ENCODE measurements around the gene SSU72.
"Not testable (repeated sequence)": the region's sequence is repeated elsewhere in the genome, so short reads cannot be mapped to it uniquely, and the experiment has no call there.

Gene SSU72

DNA sequence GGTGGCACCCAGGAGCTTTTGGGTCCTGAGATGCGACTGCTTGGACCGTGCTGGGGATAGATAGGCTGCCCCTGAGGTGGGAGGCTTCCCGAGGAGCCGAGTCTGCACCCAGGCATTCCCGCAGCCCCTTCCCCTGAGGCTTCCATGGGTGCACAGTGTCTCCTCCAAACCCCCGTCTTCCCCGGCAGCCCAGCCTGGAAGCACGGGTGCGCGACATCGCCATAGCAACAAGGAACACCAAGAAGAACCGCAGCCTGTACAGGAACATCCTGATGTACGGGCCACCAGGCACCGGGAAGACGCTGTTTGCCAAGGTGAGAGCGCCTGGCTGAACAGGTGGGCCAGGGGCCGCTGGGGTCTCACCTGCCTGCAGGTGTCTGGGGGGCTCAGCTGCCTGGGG, 51.0 kb downstream of the SSU72 start:
- not testable (repeated sequence) for DNase-seq

DNA sequence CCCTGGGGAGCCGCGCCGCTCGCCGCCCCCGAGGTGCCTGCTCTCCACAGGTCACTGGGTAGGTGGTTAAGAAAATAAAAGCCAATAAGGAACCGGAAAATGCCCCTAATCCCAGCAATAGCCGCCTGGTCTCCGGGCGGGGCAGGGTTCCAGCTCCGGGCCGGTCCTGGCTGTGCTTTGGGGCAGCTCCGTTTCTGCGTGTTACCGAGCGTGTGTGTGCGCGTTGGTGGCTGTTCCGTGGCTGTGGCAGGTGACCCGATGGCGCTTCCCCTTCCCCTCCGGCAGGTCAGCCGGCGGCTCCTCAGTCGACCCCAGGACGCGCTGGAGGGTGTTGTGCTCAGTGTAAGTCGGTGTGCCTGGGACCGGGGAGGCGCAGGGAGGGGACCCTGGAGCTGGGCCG, 51.4 kb downstream of the SSU72 start:
- DNase-seq, result not testable (repeated sequence)

DNA sequence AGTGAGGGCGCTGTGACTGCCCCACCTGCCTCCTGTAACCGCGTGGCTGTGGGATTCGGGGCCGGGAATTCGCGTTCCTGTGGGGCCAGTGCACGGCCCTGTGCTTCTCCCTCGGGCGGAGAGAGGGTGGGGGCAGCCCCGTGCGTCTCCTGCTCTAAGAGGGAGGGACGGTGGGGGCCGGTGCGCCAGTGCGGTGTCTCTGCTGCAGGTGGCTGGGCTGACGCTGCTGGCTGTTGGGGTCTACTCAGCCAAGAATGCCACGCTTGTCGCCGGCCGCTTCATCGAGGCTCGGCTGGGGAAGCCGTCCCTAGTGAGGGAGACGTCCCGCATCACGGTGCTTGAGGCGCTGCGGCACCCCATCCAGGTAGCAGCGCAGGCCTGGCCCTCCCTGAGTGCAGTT, 52.1 kb downstream of the SSU72 start:
- not testable (repeated sequence) for DNase-seq

DNA sequence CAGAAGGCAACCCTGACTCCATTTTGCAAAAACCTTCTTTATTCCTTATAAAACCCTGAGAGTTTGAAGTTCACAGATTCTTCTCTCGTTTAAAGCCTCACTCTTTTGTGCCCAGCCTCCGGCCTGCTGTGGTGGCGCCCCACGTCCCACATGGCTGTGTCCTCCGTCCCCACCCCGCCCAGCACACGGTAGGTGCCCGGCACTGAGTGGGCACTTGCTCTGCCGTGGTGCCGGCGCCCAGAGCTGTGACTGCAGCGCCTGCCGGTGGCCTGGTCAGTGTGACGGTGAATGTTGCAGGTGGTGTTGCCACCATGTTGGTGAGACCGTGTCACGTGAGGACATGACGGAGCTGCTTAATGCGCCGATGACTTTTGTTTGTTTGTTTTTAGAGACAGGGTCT, 53.3 kb downstream of the SSU72 start:
- no peak for DNase-seq

DNA sequence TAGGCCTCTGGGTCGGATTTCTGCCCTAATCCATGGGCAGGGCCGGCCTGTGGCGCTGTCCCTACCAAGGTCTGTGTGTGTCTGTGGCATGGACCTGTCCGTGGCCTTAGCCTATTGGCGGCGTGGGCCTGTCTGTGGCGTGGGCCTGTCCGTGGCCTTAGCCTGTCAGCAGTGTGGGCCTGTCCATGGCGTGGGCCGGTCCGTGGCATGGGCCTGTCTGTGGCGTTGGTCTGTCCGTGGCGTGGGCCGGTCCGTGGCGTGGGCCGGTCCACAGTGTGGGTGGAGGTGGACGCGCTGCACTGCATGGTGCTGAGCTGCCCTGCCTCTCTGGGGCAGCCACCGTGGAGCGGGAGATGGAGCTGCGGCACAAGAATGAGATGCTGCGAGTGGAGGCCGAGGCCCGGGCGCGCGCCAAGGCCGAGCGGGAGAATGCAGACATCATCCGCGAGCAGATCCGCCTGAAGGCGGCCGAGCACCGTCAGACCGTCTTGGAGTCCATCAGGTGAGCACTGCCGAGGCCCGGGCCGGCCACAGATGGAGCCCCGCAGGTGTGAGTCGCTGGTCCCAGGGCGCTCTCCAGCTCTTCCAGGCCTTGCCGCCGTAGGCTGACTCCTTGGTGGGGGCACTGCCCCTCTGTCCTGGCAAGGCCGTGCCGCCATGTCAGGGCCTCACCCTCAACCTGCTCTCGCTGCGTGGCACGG, 54.7 kb downstream of the SSU72 start:
- not testable (repeated sequence) for DNase-seq

DNA sequence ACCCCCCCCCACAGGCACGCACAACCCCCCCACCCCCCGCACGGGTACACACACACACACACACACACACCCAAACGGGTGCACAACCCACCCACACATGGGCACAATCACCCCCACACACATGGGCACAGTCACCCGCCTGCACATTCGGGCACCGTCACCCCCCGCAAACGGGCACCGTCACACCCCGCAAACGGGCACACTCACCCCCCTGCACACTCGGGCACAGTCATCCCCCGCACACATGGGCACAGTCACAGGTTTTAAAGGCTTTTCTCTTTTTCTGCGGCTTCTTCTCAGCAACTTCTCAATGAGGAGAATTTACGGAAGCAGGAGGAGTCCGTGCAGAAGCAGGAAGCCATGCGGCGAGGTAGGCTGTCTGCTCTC, 56.0 kb downstream of the SSU72 start:
- DNase-seq, result not testable (repeated sequence)

DNA sequence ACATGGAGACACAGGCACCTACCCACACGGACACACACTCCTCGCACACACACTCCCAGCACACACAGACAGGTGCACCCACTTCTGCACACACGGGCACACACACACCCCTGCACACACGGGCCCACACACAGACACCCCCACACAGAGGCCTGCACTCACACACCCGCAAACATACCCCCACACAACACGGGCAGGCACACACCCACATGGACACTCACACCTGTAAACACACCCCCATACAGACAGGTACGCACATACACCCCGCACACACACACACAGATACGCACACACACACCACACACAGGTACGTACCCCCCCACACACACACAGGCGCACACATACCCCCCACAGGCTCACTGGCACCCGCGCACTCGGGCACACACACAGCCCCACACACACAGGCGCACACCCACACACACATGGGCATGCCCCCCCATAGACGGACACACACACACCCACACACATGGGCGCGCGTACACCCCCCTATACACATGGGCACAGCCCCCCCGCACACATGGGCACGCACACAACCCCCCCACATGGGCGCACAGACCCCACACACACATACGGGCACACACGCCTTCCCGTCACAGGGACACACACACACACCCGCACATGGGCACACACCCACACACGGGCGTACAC, 56.6 kb downstream of the SSU72 start:
- no peak for DNase-seq

DNA sequence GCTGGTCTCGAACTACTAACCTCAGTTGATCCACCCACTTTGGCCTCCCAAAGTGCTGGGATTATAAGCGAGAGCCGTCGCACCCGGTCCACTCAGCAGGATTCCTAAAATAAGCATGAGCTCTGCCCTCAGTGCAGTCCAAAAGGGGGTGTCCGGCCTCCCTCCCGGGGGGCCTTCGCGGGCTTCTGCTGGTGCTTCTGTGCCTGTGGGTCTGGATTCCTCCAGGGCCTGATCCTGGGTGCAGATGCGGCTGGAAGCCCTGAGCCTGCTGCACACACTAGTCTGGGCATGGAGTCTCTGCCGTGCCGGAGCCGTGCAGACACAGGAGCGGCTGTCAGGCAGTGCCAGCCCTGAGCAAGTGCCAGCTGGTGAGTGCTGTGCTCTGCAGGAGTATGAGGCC, 57.7 kb downstream of the SSU72 start:
- DNase-seq, result not testable (repeated sequence)

DNA sequence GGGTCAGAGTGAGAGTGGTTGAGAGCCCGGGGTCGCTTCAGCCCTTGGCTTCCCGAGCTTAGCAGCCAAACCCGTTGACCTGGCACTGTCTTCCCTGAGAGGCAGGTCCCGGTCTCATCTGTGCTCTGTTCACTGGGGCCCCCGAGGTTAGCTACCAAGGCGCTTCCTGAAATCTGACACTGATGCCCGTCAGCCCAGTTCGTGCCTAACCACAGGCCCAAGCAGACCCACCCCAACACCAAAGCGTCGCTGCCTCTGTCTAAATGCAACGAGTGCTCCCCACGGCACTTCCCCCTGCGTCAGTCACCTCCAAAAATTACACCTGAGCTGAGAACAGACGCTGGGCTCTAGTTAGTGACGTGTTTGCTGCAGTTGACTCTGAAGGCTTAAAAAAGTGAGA, 60.3 kb downstream of the SSU72 start:
- peak; percentile 38 for DNase-seq

DNA sequence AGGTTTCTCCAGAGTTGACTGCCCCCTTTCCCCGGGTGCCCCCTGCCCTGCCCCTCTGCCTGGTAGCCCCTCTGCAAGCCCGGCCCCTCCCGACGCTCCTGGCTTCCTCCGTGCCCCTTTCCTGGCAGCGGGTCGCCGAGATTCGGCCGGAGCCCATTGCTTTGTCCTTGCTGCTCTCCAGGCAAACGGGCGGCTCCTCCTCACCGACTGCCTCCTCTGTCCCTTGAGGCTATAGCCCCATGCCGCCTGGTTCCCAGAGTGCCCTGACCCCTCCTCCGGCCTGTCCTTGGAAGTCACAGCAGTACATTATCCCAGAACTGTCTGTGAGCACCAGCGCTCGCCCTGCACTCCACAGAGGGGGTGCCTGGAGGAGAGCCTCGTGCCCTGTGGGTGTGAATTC, 61.0 kb downstream of the SSU72 start:
- not testable (repeated sequence) for DNase-seq

DNA sequence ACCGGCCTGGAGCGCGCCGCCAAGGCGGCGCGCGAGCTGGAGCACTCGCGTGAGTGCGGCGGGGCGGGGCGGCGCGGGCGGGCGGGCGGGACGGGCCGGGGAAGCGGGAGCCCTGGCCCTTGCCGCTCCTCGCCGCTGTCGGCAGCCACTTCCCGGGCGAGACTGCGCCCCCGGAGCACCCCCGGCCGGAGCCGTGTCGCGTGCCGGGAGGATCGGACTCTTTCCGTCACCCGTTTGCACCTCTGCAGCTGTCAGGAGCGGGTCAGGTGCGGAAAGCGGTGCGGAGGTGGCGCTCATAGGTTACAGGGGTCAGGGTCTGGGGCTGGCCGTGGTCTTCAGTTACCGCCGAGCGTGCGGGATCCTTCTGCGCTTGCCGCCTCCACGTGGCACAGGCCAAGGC, 62.2 kb downstream of the SSU72 start:
- not testable (repeated sequence) for DNase-seq

DNA sequence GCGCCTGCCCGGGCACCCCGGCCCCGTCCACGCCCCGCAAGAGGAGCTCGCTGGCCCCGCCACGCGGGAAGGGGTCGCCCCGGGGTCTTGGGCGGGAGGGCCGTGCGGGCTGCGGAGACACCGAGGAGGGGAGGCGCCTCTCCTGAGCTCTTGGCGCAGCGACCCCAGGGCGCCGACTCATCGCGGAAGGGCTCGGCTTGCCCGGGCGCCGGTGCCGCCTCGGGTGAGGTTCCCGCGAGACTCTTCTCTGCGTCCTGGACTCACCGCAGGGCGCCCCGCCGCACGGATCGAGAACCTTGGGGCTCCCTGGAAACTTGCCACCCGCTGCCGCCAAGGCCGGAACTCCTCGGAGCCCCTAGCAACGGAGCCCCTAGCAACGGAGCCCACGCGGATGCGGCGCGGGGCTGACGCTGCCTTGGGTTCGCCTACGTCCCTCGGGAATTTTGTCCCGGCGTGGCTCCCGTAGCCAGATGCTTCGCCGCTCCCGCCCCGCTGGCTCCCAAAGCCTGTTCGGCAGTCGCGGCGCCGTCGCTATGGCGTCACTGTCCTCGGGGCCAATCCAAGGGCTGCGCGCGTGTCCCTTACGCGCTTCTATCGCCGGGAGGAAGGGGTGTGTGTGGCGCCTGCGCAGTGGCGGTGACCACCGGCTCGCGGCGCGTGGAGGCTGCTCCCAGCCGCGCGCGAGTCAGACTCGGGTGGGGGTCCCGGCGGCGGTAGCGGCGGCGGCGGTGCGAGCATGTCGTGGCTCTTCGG, 63.0 kb downstream of the SSU72 start, which contains the start of gene ATAD3A:
Gene ATAD3A, plus strand, starts transcription at position 630 of the 753 bp plus-strand sequence. Its CDS starts 107 bp downstream, at position 737.
- peak; percentile 95 for DNase-seq

DNA sequence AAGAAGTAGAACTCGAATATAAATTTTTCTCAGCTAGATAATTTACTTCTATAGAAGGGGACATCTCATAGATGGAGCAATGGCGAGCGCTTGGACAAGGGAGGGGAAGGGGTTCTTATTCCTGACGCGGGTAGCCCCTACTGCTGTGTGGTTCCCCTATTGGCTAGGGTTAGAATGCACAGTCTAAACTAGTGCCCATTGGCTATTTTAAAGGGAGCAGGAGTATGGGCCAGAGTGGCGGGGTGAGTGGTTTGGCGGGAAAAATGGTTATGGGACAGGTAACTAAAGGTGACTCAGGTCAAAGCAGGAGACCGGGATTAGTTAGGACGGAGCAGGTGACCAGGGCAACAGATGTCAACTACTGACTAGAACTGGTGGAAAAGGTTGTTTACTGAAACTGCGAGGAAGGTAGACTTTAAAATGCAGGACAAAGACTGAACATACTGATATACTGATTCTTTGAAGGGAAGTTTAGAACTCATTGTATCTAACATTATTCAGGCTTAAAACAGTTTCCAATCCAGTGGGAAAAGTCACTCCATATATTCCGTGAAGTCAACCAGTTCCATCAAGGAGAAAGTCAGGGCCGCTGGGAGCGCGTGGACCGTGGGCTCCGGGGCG, 63.6 kb downstream of the SSU72 start:
- peak; percentile 28 for DNase-seq

DNA sequence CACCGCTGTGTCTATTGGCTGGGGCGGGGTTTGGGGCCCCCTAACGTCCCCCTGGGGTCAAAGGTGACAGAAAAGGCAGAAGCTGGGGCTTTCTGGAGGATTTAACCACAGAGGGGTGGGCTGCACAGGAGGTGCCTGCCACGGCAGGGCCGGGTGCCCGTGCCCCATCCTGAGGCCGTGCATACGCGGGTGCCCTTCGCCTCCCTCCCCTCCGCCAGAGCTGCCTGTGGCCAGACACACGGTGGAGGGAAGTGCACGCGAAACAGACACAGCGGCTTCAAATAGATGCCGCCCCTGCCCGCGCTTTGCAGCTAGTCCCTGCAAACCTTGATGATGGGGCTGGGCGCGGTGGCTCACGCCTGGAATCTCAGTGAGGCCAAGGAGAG, 65.2 kb downstream of the SSU72 start:
- not testable (repeated sequence) for DNase-seq

DNA sequence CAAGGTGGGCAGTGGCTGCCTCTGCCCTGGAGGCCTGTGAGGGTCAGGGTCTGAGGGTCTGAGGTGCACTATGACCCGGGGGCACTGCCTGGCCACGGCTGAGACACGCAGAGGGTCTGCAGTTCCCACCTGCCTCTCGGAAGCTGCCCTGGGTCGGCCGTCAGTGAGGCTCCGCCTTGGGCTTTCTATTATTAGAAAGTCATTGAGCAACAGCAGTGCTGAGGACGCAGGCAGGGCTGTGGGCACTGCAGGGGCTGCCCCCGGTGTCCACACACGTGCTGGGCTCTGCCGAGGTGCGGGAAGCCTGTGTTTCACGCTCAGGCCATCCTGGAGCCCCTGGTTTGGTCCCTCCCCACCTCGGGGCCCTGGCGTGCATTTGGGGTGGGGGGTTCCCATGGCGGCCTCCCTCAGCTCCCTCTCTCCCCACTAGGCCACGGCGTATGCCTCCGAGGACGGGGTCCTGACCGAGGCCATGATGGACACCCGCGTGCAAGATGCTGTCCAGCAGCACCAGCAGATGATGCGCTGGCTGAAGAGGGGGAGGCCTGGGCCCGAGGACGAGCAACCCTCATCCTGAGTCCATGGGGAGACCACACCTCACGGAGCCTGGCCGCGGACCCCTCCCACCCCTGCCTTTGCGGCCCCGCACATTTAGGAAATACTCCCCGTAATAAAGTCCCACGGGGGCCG, 65.7 kb downstream of the SSU72 start:
- DNase-seq, result not testable (repeated sequence)

DNA sequence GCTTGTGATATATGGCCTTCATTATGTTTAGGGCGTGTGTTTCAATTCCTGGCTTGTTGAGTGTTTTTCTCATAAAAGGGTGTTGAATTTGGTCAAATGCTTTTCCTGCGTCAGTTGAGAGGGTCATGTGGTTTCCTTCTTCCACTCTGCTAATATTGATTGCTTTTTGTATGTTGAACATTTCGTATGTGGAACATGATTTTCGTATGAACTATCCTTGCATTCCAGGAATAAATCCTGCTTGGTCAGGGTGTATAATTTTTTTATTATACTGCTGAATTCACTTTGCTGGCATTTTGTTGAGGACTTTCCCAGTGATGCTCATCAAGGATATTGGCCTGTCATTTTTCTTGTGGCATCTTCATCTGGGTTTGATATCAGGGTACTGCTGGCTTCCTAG, 67.4 kb downstream of the SSU72 start:
- DNase-seq, result no peak

DNA sequence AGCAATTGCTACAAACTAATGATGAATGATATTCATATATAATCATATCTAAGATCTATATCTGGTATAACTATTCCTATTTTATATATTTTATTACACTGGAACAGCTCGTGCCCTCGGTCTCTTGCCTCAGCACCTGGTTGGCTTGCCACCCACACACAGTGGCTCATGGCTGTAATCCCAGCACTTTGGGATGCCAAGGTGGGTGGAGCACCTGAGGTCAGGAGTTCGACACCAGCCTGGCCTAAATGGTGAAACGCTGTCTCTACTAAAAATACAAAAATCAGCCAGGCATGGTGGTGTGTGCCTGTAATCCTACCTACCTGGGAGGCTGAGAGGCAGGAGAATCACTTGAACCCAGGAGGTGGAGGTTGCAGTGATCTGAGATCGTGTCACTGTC, 68.9 kb downstream of the SSU72 start:
- not testable (repeated sequence) for DNase-seq

DNA sequence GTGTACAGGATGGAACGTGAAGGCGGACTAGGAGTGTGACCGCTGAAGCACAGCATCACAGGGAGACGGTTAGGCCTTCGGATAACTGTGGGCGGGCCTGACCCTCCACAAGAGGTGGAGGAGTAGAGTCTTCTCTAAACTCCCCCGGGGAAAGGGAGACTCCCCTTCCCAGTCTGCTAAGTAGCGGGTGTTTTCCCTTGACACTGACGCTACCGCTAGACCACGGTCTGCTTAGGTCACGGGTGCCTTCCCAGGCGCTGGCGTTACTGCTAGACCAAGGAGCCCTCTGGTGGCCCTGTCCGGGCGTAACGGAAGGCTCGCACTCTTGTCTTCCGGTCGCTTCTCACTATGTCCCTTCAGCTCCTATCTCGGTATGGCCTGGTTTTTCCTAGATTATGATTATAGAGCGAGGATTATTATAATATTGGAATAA, 69.3 kb downstream of the SSU72 start:
- DNase-seq, result peak; percentile 66

DNA sequence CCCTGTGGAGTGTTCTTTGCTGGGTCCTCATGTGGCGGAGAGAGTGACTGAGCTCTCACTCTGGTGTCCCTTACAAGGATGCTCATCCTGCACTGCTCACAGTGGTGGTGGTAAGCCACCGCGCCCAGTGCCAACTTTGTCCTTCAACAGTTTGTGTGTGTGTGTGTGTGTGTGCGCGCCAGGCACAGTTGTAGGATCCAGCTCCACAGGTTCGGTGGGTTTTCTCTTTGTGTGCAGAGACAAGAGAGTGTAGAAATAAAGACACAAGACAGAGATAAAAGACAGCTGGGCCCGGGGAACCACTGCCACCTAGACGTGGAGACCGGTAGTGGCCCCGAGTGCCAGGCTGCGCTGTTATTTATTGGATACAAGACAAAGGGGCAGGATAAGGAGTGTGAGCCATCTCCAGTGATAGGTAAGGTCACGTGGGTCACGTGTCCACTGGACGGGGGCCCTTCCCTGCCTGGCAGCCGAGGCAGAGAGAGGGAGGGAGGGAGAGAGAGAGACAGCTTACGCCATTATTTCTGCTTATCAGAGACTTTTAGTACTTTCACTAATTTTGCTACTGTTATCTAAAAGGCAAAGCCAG, 69.8 kb downstream of the SSU72 start:
- DNase-seq, result peak; percentile 56

DNA sequence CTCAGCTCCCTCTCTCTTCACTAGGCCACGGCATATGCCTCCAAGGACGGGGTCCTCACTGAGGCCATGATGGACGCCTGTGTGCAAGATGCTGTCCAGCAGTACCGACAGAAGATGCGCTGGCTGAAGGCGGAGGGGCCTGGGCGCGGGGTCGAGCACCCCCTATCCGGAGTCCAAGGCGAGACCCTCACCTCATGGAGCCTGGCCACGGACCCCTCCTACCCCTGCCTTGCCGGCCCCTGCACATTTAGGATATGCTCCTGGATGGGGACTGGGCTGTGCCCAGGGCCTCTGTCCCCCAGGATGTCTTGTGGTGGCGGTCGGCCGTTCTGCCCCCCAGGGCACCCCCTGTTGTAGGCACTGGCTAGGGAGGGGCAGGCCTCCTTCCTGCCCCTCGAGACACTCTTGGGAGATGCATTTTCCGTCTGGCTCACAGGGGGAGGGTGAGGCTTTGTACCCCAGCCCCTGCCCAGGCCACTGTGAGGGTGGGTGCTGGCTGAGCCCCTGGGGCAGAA, 79.1 kb downstream of the SSU72 start:
- not testable (repeated sequence) for DNase-seq

DNA sequence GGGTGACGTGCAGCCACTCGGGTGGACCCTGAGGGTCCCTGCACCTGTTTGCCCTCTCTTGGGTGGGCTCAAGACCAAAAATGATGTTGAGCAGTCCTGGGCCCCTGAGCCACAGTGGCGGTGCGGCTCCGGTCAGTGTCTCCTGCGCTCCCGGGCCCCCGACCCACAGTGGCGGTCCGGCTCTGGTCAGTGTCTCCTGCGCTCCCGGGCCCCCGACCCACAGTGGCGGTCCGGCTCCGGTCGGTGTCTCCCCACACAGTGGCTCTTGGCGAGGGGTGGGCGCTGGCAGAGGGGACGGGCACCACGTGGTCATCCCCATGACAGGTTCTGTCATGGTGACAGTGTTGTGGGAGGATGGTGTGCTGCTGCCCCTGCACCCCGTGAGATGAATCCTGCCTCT, 80.4 kb downstream of the SSU72 start:
- not testable (repeated sequence) for DNase-seq

Measured in MV-4-11 (cell line).